ENCODE results near the gene RHBG.

Gene RHBG

GRCh38 chr1:156386949-156387869 lies 18.2 kb downstream of the RHBG start:
- no peak for DNase-seq

GRCh38 chr1:156387870-156388173 lies 18.8 kb downstream of the RHBG start:
- no peak for DNase-seq

DNA sequence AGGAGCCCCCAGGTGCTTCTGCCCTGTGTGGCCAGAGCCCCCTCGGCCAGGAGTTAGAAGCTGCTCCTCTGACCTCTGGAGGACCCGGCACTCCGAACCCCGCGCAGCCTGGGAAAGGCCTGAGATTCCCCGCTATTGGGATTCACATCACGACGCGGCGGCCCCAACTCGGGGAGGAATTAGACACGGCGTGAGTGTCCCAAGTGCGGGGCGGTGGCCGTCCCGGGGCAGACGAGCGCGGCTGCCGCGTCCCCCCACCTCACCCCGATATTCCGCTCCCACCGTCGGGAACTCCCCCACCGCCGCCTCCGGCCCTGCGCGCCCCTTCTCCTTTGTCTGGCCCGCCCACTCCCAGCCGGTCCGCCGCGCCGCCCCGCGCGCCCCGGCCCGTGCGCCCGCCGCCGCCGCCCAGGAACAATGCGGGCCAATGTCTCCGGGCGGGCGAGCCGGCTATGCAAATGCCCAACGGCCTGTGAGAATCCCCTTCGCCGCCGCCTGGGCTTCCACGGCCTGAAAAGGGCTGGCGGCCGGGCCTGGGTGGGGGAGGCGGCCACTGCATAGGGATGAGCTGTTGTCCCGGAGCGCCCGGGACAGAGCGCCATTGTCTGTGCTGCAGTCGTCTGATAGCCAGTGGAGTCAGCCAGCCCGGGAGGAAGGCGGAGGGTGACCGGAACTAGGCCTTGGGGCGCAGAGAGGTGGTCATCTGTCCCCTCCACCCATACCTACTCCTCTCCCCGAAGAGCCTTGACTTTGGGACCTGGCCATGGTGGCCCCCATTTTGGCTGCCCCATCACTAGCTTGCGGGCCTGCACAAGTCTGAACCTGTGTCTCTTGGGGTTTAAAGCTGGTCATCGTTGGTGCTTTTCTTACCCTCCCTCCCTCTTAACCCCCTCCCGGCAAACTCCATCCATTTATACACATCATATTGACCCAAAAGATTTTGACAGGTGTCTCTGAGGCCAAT lies 19.4 kb downstream of the RHBG start:
- no peak for DNase-seq

DNA sequence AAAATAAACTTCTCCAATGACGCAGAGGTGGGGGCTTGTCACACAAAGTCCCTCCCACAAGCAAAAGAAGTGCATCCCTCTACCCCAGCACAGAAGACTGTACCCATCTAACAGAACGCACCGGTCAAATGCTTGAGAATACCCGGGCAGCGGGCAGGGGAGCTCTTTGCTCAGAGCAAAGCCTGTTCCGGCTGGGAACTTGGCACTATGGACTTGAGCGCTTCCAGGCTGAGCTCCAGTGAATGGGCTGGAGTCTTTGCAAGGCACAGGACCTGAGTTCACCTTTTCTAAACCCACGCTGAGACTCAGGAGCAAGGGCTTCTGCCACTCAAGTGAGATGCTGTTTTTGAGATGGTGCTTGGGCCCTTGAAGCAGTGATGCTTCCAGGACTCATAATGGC lies 20.3 kb downstream of the RHBG start:
- no peak for DNase-seq

- no peak for DNase-seq
Observed at GRCh38 chr1:156390469-156391365, 21.7 kb downstream of the RHBG start.

DNA sequence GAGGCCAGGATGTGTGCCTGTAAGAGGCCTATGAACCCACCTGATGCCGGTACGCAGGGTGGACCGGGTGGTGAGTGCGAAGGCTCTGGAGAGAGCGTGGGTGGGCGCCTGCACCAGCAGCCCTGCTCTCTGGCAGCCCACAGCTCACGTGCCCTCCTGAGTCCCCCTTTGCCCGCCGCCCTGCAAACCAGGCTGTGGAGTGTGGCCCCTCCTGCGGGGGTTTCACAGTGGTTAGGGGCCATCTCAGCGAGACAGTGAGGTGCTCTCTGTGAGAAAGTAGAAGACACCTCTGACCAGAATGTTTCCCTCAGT lies 22.3 kb downstream of the RHBG start:
- DNase-seq, result no peak

- DNase-seq, result no peak
Observed at GRCh38 chr1:156391701-156392100, 22.7 kb downstream of the RHBG start.

GRCh38 chr1:156392452-156392853 lies 23.4 kb downstream of the RHBG start:
- no peak for DNase-seq

- DNase-seq, result no peak
Observed at GRCh38 chr1:156393095-156393494, 24.1 kb downstream of the RHBG start.

DNA sequence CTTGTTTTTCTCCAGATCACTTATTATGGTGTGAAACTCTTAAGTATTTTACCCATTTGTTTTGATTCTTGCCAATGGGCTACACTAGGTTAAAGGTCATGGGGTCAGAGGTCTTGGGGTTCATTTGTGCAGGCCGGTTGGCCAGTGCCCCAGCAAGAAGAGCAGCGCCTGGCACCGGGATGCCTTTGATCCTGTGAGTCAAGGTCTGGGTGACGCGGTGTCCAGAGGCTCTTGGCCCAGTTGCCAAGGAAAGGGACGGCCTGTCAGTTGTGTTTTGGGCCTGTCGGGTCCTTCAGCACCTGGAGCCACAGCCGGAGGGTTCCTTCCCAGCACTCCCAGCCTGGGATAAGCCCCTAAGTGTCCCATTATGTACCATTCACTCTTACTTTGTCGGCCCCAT lies 25.1 kb downstream of the RHBG start:
- DNase-seq, result no peak

DNA sequence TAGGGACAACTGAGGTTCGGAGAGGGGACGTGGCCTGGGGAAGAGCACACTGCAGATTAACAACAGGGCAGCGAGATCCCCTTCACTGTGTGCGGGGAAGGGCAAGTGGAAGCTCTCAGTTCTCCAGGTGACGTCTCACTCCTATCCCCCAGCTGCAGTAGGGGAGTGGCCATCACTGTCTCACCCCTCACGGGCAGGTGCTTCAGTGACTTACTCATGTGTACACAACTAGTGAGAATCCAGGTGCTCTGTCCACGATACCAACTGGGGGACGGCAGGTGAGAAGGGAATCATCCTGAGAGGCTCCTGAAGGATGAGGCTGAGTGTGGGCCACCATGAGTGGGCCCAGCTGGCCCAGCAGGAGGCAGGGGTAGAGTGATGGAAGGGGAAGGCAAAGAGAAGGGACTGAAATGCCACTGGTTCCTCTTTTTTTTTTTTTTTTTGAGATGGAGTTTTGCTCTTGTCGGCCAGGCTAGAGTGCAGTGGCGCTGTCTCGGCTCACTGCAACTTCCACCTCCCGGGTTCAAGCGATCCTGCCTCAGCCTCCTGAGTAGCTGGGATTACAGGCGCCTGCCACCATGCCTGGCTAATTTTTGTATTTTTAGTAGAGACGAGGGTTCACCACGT lies 25.9 kb downstream of the RHBG start:
- no peak for DNase-seq

DNA sequence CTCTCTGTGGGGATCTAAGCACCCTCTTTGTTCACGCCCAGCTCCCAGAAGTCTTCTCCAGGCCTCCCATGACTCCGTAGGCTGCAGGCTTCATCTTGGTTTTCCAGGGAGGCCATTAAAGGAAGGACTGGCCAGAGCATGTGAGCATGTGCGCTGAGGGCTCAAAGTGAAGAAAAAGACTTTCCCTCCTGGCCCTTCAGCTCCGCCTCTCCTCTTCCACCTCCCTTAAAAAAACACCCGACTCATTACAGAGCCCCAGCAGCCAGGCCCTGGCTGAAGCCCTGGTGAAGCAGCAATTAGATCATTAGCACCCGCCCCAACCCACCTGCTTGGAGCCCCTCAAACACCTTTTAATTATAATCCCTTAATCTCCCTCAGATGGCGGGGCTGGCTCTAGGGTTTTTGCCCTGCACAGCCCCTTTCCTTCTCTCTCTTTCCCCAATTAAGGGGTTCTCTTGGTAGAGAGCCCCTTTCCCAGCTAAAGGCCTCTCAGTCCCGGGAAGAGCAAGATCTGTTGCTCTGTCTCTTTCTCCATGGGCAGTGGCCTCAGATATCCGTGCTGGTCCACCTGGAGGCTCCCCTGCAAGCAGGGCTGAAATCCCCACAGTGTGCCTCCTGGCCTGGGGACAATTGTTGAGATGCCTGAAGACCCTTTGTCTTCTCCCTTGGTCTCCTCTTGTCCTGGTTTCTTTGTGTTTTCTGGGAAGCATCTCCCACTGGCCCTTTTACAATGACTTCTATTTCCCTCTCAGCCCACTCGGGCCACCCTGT lies 30.5 kb downstream of the RHBG start:
- no peak for DNase-seq

GRCh38 chr1:156400191-156400935 lies 31.4 kb downstream of the RHBG start:
- no peak for DNase-seq

GRCh38 chr1:156401041-156401574 lies 32.1 kb downstream of the RHBG start:
- DNase-seq, result no peak

- DNase-seq, result no peak
Observed at GRCh38 chr1:156401681-156402081, 32.7 kb downstream of the RHBG start.

- no peak for DNase-seq
Observed at GRCh38 chr1:156402331-156403020, 33.5 kb downstream of the RHBG start.

GRCh38 chr1:156405670-156406069 lies 36.7 kb downstream of the RHBG start:
- DNase-seq, result no peak

DNA sequence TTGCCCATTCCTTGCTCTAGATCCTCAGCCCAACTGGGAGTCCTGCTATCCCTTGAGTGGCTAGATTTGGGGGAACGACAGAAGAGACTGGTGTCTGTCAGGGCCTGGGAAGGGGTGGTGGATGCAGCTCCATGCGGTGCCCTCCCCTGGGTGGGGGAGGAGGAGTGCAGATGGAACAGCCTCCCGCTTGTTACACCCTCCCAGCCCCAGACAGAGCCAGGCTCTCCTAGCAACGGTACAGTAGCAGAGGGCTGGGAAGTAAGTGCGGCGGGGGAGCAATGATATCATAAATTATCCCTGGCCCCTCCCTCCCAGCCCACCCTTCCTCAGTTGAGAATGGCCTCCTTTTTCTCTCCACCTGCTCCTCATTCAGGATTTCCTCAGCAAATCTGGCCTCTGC lies 37.2 kb downstream of the RHBG start:
- DNase-seq, result no peak

GRCh38 chr1:156407344-156407743 lies 38.3 kb downstream of the RHBG start:
- DNase-seq, result no peak

DNA sequence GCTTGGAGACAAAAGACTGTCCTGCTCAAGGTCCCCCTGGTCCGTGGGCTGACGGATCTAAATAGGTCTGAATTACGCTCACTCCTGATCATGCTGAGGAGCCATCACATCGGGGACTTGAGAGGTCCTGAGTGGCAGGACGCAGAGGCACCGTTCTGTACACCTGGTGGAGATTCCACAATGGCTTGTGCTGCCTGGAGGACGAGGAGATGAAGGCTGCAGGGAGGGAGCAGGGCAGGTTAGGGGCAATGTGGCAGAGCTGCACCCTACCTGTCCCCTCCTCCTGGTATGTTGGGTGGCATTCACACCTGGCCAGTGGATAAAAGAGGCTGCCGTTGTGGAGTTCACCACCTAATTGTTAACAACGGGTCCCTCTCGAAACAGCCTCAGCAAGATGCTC lies 38.7 kb downstream of the RHBG start:
- no peak for DNase-seq
